Rectal smooth muscle tissue (tissue), 1 donor: Measurements from ENCODE around the gene TJP1.

Experiments used
- H3K27ac ChIP-seq: one replicate; pipeline ENCODE4 v1.7.0; 2013; ENCODE audit warnings: low read depth, low read length, inconsistent platforms
- H3K27me3 ChIP-seq: one replicate; pipeline ENCODE4 v1.7.0; 2013; ENCODE audit warnings: low read length; ENCODE audit not compliant: control insufficient read depth, insufficient read depth
- H3K36me3 ChIP-seq: one replicate; pipeline ENCODE4 v1.7.0; 2013; ENCODE audit warnings: low read length; ENCODE audit not compliant: control insufficient read depth, insufficient read depth
- H3K4me1 ChIP-seq: one replicate; pipeline ENCODE4 v1.7.0; 2013; ENCODE audit warnings: low read length; ENCODE audit not compliant: control insufficient read depth, insufficient read depth
- H3K4me3 ChIP-seq: one replicate; pipeline ENCODE4 v1.7.0; 2013; ENCODE audit warnings: low read length
- H3K9ac ChIP-seq: one replicate; pipeline ENCODE4 v1.7.0; 2013; ENCODE audit warnings: low read length

Gene TJP1

GRCh38 chr15:29854413-29854812 is 32.1 kb upstream of the TJP1 start:
- Histone ChIP-seq H3K4me3 (no peak overlapping the region), H3K27me3 (no peaks in the 10 kb centered on the region), H3K36me3 (no peaks in the 10 kb centered on the region), H3K4me1 (no peaks in the 10 kb centered on the region), H3K27ac (no peak overlapping the region), H3K9ac (no peak overlapping the region)

GRCh38 chr15:29853211-29853987 is 31.1 kb upstream of the TJP1 start:
- Histone ChIP-seq H3K27ac (no peak overlapping the region), H3K9ac (no peak overlapping the region), H3K36me3 (no peaks in the 10 kb centered on the region), H3K27me3 (no peaks in the 10 kb centered on the region), H3K4me3 (no peak overlapping the region), H3K4me1 (no peaks in the 10 kb centered on the region)

- no peaks in the 10 kb centered on the region for H3K27me3 ChIP-seq
- no peaks in the 10 kb centered on the region for H3K4me1 ChIP-seq
- no peak overlapping the region for H3K9ac ChIP-seq
- no peak overlapping the region for H3K27ac ChIP-seq
- no peak overlapping the region for H3K4me3 ChIP-seq
- H3K36me3 ChIP-seq: no peaks in the 10 kb centered on the region
These were observed 29.9 kb upstream of the TJP1 start for GRCh38 chr15:29852201-29852600.

GRCh38 chr15:29849716-29850115 is 27.4 kb upstream of the TJP1 start:
- no peaks in the 10 kb centered on the region for H3K27me3 ChIP-seq
- H3K36me3 ChIP-seq: no peaks in the 10 kb centered on the region
- H3K4me3 ChIP-seq: no peak overlapping the region
- no peaks in the 10 kb centered on the region for H3K4me1 ChIP-seq
- H3K9ac ChIP-seq: no peak overlapping the region
- H3K27ac ChIP-seq: no peak overlapping the region

- Histone ChIP-seq H3K4me3 (no peak overlapping the region), H3K27ac (no peak overlapping the region), H3K4me1 (no peaks in the 10 kb centered on the region), H3K27me3 (no peaks in the 10 kb centered on the region), H3K9ac (no peak overlapping the region), H3K36me3 (no peaks in the 10 kb centered on the region)
These were observed 26.9 kb upstream of the TJP1 start for GRCh38 chr15:29849218-29849617.

GRCh38 chr15:29844290-29844903 is 22.1 kb upstream of the TJP1 start:
- H3K36me3 ChIP-seq: no peaks in the 10 kb centered on the region
- H3K27me3 ChIP-seq: peaks cover 3% of the 10 kb centered on the region
- no peak overlapping the region for H3K4me3 ChIP-seq
- H3K9ac ChIP-seq: no peak overlapping the region
- H3K4me1 ChIP-seq: no peaks in the 10 kb centered on the region
- H3K27ac ChIP-seq: no peak overlapping the region

GRCh38 chr15:29842290-29842689 is 20.0 kb upstream of the TJP1 start:
- no peaks in the 10 kb centered on the region for H3K4me1 ChIP-seq
- no peak overlapping the region for H3K9ac ChIP-seq
- H3K27me3 ChIP-seq: peaks cover 3% of the 10 kb centered on the region
- no peak overlapping the region for H3K27ac ChIP-seq
- no peak overlapping the region for H3K4me3 ChIP-seq
- H3K36me3 ChIP-seq: no peaks in the 10 kb centered on the region

- H3K27ac ChIP-seq: no peak overlapping the region
- H3K9ac ChIP-seq: no peak overlapping the region
- H3K4me1 ChIP-seq: no peaks in the 10 kb centered on the region
- H3K4me3 ChIP-seq: no peak overlapping the region
- no peaks in the 10 kb centered on the region for H3K36me3 ChIP-seq
- peaks cover 3% of the 10 kb centered on the region for H3K27me3 ChIP-seq
These were observed 18.7 kb upstream of the TJP1 start for GRCh38 chr15:29840926-29841325.

- H3K4me1 ChIP-seq: no peaks in the 10 kb centered on the region
- no peak overlapping the region for H3K27ac ChIP-seq
- peaks cover 3% of the 10 kb centered on the region for H3K27me3 ChIP-seq
- H3K4me3 ChIP-seq: no peak overlapping the region
- no peaks in the 10 kb centered on the region for H3K36me3 ChIP-seq
- no peak overlapping the region for H3K9ac ChIP-seq
These were observed 17.8 kb upstream of the TJP1 start for GRCh38 chr15:29840054-29840453.

- no peaks in the 10 kb centered on the region for H3K4me1 ChIP-seq
- H3K27ac ChIP-seq: no peak overlapping the region
- no peaks in the 10 kb centered on the region for H3K27me3 ChIP-seq
- H3K36me3 ChIP-seq: no peaks in the 10 kb centered on the region
- H3K4me3 ChIP-seq: no peak overlapping the region
- H3K9ac ChIP-seq: no peak overlapping the region
These were observed 16.2 kb upstream of the TJP1 start for GRCh38 chr15:29838352-29839010.

- Histone ChIP-seq H3K4me1 (no peaks in the 10 kb centered on the region), H3K27ac (no peak overlapping the region), H3K9ac (no peak overlapping the region), H3K36me3 (no peaks in the 10 kb centered on the region), H3K27me3 (no peaks in the 10 kb centered on the region), H3K4me3 (no peak overlapping the region)
These were observed 13.0 kb upstream of the TJP1 start for GRCh38 chr15:29835301-29835700.

- H3K27me3 ChIP-seq: no peaks in the 10 kb centered on the region
- H3K4me3 ChIP-seq: no peak overlapping the region
- no peaks in the 10 kb centered on the region for H3K36me3 ChIP-seq
- no peak overlapping the region for H3K9ac ChIP-seq
- H3K4me1 ChIP-seq: no peaks in the 10 kb centered on the region
- no peak overlapping the region for H3K27ac ChIP-seq
These were observed 10.4 kb upstream of the TJP1 start for GRCh38 chr15:29832709-29833108.
